Stimulated activated CD4-positive, alpha-beta T cell treated with anti-CD3 and anti-CD28 coated beads, Interleukin-2, amount 100 ng/mL, for 24 hours (primary cell): ENCODE data around the gene HSPA14.
"Not testable (repeated sequence)": the region's sequence is repeated elsewhere in the genome, so short reads cannot be mapped to it uniquely, and the experiment has no call there.

ENCODE experiments used
- DNase-seq, 2 donors: peaks; one replicate each; pipeline ENCODE4 v3.0.0-alpha.2; 2020

HSPA14 gene

GRCh38 chr10:14837757-14838581 lies at the start of gene HSPA14, which contains the start of the genes CDNF and MSANTD7:
Gene HSPA14 (plus strand): TSS chr10:14838306. CDS start chr10:14838403, 97 bp downstream.
Gene CDNF (minus strand): TSS chr10:14838037. CDS start chr10:14837946, 91 bp downstream.
Gene MSANTD7 (plus strand): TSS chr10:14838306. CDS start chr10:14842285, 3,979 bp downstream.
- DNase-seq = peak; percentile 99

- DNase-seq = no peak
Measured at GRCh38 chr10:14798636-14799035, 39.5 kb upstream of the HSPA14 start.

- DNase-seq = no peak
Measured at GRCh38 chr10:14800397-14800796, 37.7 kb upstream of the HSPA14 start.

- no peak for DNase-seq
Measured at GRCh38 chr10:14801723-14802122, 36.4 kb upstream of the HSPA14 start.

- no peak for DNase-seq
Measured at GRCh38 chr10:14803827-14804226, 34.3 kb upstream of the HSPA14 start.

GRCh38 chr10:14806318-14806717 lies 31.8 kb upstream of the HSPA14 start:
- no peak for DNase-seq

GRCh38 chr10:14810969-14811953 lies 26.8 kb upstream of the HSPA14 start:
- no peak for DNase-seq

GRCh38 chr10:14812271-14812670 lies 25.8 kb upstream of the HSPA14 start:
- no peak for DNase-seq

- no peak for DNase-seq
Measured at GRCh38 chr10:14815681-14816080, 22.4 kb upstream of the HSPA14 start.

GRCh38 chr10:14816717-14817116 lies 21.4 kb upstream of the HSPA14 start:
- not testable (repeated sequence) for DNase-seq

- DNase-seq = no peak
Measured at GRCh38 chr10:14820010-14820774, 17.9 kb upstream of the HSPA14 start.

GRCh38 chr10:14820775-14821154 lies 17.3 kb upstream of the HSPA14 start:
- DNase-seq = no peak

GRCh38 chr10:14821635-14822375 lies 16.3 kb upstream of the HSPA14 start:
- no peak for DNase-seq

- peak; percentile 40 to 49 for DNase-seq
Measured at GRCh38 chr10:14822879-14823755, 15.0 kb upstream of the HSPA14 start.

- no peak for DNase-seq
Measured at GRCh38 chr10:14823966-14824365, 14.1 kb upstream of the HSPA14 start.

GRCh38 chr10:14826076-14826829 lies 11.9 kb upstream of the HSPA14 start:
- no peak for DNase-seq

- DNase-seq = no peak
Measured at GRCh38 chr10:14833106-14833505, 5.0 kb upstream of the HSPA14 start.

GRCh38 chr10:14836208-14836607 lies 1.9 kb upstream of the HSPA14 start:
- DNase-seq = no peak

GRCh38 chr10:14837003-14837756 lies 926 bp upstream of the HSPA14 start:
- no peak for DNase-seq
